ENCODE data around the gene AHDC1.

AHDC1 gene

DNA sequence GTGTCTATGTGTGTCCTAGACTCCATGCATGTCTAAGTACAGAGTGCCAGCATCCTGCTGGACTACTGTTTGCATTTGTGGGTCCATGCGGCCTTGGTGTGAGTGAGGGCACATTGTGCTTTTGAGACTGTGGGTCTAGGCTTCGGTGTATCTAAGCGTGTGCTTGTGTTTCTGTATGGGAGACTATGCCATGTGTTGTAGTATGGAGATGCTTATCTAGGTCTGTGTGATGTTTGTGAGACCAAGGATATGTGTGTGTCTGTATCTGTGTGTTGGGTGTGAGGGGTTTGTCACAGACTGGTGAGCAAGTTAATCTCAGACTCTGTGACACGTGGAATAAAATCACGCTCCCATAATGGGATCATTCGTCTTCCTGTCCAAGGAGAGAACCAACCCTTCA lies 14.5 kb downstream of the AHDC1 start:
- Histone ChIP-seq H3K27ac (ENCODE audit: low read depth, low read length, severe bottlenecking) (no peak overlapping the region), H3K36me3 (ENCODE audit: control insufficient read depth, insufficient read depth, low read length) (peaks cover 61% of the 10 kb centered on the region), H3K4me1 (ENCODE audit: control insufficient read depth, insufficient read depth, low read length, poor library complexity, severe bottlenecking) (peaks cover 43% of the 10 kb centered on the region), H3K4me3 (ENCODE audit: extremely low read depth, insufficient read depth, low read length, poor library complexity, severe bottlenecking) (no peak overlapping the region), H3K9me3 (ENCODE audit: control insufficient read depth, low read length) (no peaks in the 10 kb centered on the region)
- 94 to 95% methylated on average over 6 of the region's 6 CpGs for WGBS, 2 experiments (ENCODE audit: insufficient coverage in 2 of 2)

- peaks cover 65% of the 10 kb centered on the region for H3K36me3 ChIP-seq (ENCODE audit: control insufficient read depth, insufficient read depth, low read length)
Measured at GRCh38 chr1:27588256-27589232, 15.4 kb downstream of the AHDC1 start.

DNA sequence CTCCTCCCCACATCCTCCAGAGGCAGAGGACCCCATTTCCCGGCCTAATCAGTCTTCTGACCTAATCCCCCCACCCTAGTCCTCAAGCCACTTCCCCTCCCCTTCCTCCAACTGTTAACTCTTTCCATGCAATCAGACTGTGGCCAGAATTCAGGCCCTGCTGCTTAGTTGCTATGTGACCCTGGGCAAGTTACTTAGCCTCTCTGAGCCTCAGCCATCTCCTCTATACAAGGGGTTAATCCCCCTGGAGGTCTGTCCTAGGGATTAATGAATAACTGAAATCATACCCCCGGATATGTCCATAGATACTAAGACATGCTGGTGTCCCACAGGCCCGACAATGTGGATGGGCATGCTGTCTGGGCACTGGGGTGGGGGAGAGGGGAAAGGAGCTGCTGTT lies 18.3 kb downstream of the AHDC1 start:
- Histone ChIP-seq H3K27ac (ENCODE audit: low read depth, low read length, severe bottlenecking) (no peak overlapping the region), H3K36me3 (ENCODE audit: control insufficient read depth, insufficient read depth, low read length) (peaks cover 64% of the 10 kb centered on the region), H3K4me1 (ENCODE audit: control insufficient read depth, insufficient read depth, low read length, poor library complexity, severe bottlenecking) (peaks cover 12% of the 10 kb centered on the region), H3K4me3 (ENCODE audit: extremely low read depth, insufficient read depth, low read length, poor library complexity, severe bottlenecking) (no peak overlapping the region), H3K9me3 (ENCODE audit: control insufficient read depth, low read length) (no peaks in the 10 kb centered on the region)
- WGBS, 2 experiments (ENCODE audit: insufficient coverage in 2 of 2): 60% methylated on average over 1 of the region's 3 CpGs; no CpG with 5 or more reads in 1 of the 2 experiments

More at GRCh38 chr1:27588256-27589232, 15.4 kb downstream of the AHDC1 start:
- 96 to 98% methylated on average over 12 of the region's 12 CpGs for WGBS, 2 experiments (ENCODE audit: insufficient coverage in 2 of 2)
- H3K4me1 ChIP-seq (ENCODE audit: control insufficient read depth, insufficient read depth, low read length, poor library complexity, severe bottlenecking): peaks cover 34% of the 10 kb centered on the region
- no peak overlapping the region for H3K27ac ChIP-seq (ENCODE audit: low read depth, low read length, severe bottlenecking)
- no peaks in the 10 kb centered on the region for H3K9me3 ChIP-seq (ENCODE audit: control insufficient read depth, low read length)
- H3K4me3 ChIP-seq (ENCODE audit: extremely low read depth, insufficient read depth, low read length, poor library complexity, severe bottlenecking): no peak overlapping the region

- H3K36me3 ChIP-seq (ENCODE audit: control insufficient read depth, insufficient read depth, low read length): peaks cover 54% of the 10 kb centered on the region
- H3K4me1 ChIP-seq (ENCODE audit: control insufficient read depth, insufficient read depth, low read length, poor library complexity, severe bottlenecking): peaks cover 2% of the 10 kb centered on the region
- H3K4me3 ChIP-seq (ENCODE audit: extremely low read depth, insufficient read depth, low read length, poor library complexity, severe bottlenecking): no peak overlapping the region
- WGBS, 2 experiments (ENCODE audit: insufficient coverage in 2 of 2): 89 to 90% methylated on average over 1 to 2 of the region's 3 CpGs
- H3K9me3 ChIP-seq (ENCODE audit: control insufficient read depth, low read length): no peaks in the 10 kb centered on the region
- H3K27ac ChIP-seq (ENCODE audit: low read depth, low read length, severe bottlenecking): no peak overlapping the region
Measured at GRCh38 chr1:27584453-27584852, 19.5 kb downstream of the AHDC1 start.

- no peaks in the 10 kb centered on the region for H3K4me1 ChIP-seq (ENCODE audit: control insufficient read depth, insufficient read depth, low read length, poor library complexity, severe bottlenecking)
- no peak overlapping the region for H3K27ac ChIP-seq (ENCODE audit: low read depth, low read length, severe bottlenecking)
- no peak overlapping the region for H3K4me3 ChIP-seq (ENCODE audit: extremely low read depth, insufficient read depth, low read length, poor library complexity, severe bottlenecking)
- H3K9me3 ChIP-seq (ENCODE audit: control insufficient read depth, low read length): no peaks in the 10 kb centered on the region
- WGBS, 2 experiments (ENCODE audit: insufficient coverage in 2 of 2): 92 to 100% methylated on average over 1 to 2 of the region's 3 CpGs
- peaks cover 44% of the 10 kb centered on the region for H3K36me3 ChIP-seq (ENCODE audit: control insufficient read depth, insufficient read depth, low read length)
Measured at GRCh38 chr1:27583479-27583878, 20.5 kb downstream of the AHDC1 start.

GRCh38 chr1:27581823-27582243 lies 22.1 kb downstream of the AHDC1 start:
- H3K27ac ChIP-seq (ENCODE audit: low read depth, low read length, severe bottlenecking): no peak overlapping the region

GRCh38 chr1:27577504-27578188 lies 26.3 kb downstream of the AHDC1 start:
- 50 to 92% methylated on average over 1 to 4 of the region's 4 CpGs for WGBS, 2 experiments (ENCODE audit: insufficient coverage in 2 of 2)
- Histone ChIP-seq H3K4me3 (ENCODE audit: extremely low read depth, insufficient read depth, low read length, poor library complexity, severe bottlenecking) (no peak overlapping the region), H3K9me3 (ENCODE audit: control insufficient read depth, low read length) (no peaks in the 10 kb centered on the region), H3K27ac (ENCODE audit: low read depth, low read length, severe bottlenecking) (peak overlapping the region; percentile 49), H3K36me3 (ENCODE audit: control insufficient read depth, insufficient read depth, low read length) (peaks cover 10% of the 10 kb centered on the region), H3K4me1 (ENCODE audit: control insufficient read depth, insufficient read depth, low read length, poor library complexity, severe bottlenecking) (peaks cover 47% of the 10 kb centered on the region)

More at GRCh38 chr1:27581823-27582243, 22.1 kb downstream of the AHDC1 start:
- Histone ChIP-seq H3K4me3 (ENCODE audit: extremely low read depth, insufficient read depth, low read length, poor library complexity, severe bottlenecking) (no peak overlapping the region), H3K9me3 (ENCODE audit: control insufficient read depth, low read length) (no peaks in the 10 kb centered on the region), H3K4me1 (ENCODE audit: control insufficient read depth, insufficient read depth, low read length, poor library complexity, severe bottlenecking) (peaks cover 12% of the 10 kb centered on the region), H3K36me3 (ENCODE audit: control insufficient read depth, insufficient read depth, low read length) (peaks cover 33% of the 10 kb centered on the region)
- 81 to 88% methylated on average over 5 to 6 of the region's 6 CpGs for WGBS, 2 experiments (ENCODE audit: insufficient coverage in 2 of 2)

- peaks cover 7% of the 10 kb centered on the region for H3K36me3 ChIP-seq (ENCODE audit: control insufficient read depth, insufficient read depth, low read length)
- 80 to 93% methylated on average over 5 to 6 of the region's 7 CpGs for WGBS, 2 experiments (ENCODE audit: insufficient coverage in 2 of 2)
- H3K4me1 ChIP-seq (ENCODE audit: control insufficient read depth, insufficient read depth, low read length, poor library complexity, severe bottlenecking): peaks cover 55% of the 10 kb centered on the region
- H3K4me3 ChIP-seq (ENCODE audit: extremely low read depth, insufficient read depth, low read length, poor library complexity, severe bottlenecking): no peak overlapping the region
- no peaks in the 10 kb centered on the region for H3K9me3 ChIP-seq (ENCODE audit: control insufficient read depth, low read length)
- peak overlapping the region; percentile 92 for H3K27ac ChIP-seq (ENCODE audit: low read depth, low read length, severe bottlenecking)
Measured at GRCh38 chr1:27576806-27577227, 27.1 kb downstream of the AHDC1 start.

GRCh38 chr1:27575840-27576331 lies 28.1 kb downstream of the AHDC1 start:
- Histone ChIP-seq H3K4me3 (ENCODE audit: extremely low read depth, insufficient read depth, low read length, poor library complexity, severe bottlenecking) (peak overlapping the region; percentile 18), H3K27ac (ENCODE audit: low read depth, low read length, severe bottlenecking) (peak overlapping the region; percentile 92)

GRCh38 chr1:27574871-27575831 lies 28.8 kb downstream of the AHDC1 start:
- Histone ChIP-seq H3K4me3 (ENCODE audit: extremely low read depth, insufficient read depth, low read length, poor library complexity, severe bottlenecking) (no peak overlapping the region), H3K9me3 (ENCODE audit: control insufficient read depth, low read length) (no peaks in the 10 kb centered on the region), H3K36me3 (ENCODE audit: control insufficient read depth, insufficient read depth, low read length) (peaks cover 3% of the 10 kb centered on the region), H3K4me1 (ENCODE audit: control insufficient read depth, insufficient read depth, low read length, poor library complexity, severe bottlenecking) (peaks cover 71% of the 10 kb centered on the region), H3K27ac (ENCODE audit: low read depth, low read length, severe bottlenecking) (peak overlapping the region; percentile 92)
- 2 to 5% methylated on average over 46 to 64 of the region's 83 CpGs for WGBS, 2 experiments (ENCODE audit: insufficient coverage in 2 of 2)

More at GRCh38 chr1:27575840-27576331, 28.1 kb downstream of the AHDC1 start:
- Histone ChIP-seq H3K36me3 (ENCODE audit: control insufficient read depth, insufficient read depth, low read length) (peaks cover 3% of the 10 kb centered on the region), H3K9me3 (ENCODE audit: control insufficient read depth, low read length) (no peaks in the 10 kb centered on the region), H3K4me1 (ENCODE audit: control insufficient read depth, insufficient read depth, low read length, poor library complexity, severe bottlenecking) (peaks cover 64% of the 10 kb centered on the region)
- 2 to 6% methylated on average over 24 to 28 of the region's 44 CpGs for WGBS, 2 experiments (ENCODE audit: insufficient coverage in 2 of 2)
